Colon (tissue), 2 donors: ENCODE data around the gene WWOX.

Source experiments
- FAIRE-seq: peaks from 2 replicates; lab custom pipeline; 2012; peaks lifted over from hg19 to GRCh38; lab: Jason Lieb, UNC
- donor health status: control.
- donor health status: control.

The WWOX gene

DNA sequence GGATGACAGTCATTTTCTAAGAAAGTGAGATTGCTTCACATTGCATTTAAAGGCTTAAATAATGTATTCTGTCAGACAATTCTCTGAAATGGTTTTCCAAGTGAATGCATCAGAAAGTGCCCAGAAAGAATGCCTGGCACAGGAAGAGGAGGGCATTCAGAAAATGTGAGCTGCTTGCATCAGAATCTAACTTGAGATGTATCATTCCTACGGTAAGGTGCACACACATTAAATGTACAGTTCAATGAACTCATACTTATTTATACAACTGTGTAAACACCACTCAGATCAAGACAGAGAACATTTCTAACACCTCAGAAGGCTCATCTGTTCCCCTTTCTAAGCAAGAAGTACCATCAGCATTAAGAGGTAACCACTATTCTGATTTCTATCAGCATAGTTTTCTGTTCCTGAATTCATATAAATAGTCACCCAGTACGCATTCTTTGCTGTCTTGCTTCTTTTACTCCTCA is 863.0 kb downstream of the WWOX start:
- no peak for FAIRE-seq

- FAIRE-seq: no peak
Observed at GRCh38 chr16:78967948-78968347, 868.5 kb downstream of the WWOX start.

GRCh38 chr16:78969721-78970120 is 870.3 kb downstream of the WWOX start:
- FAIRE-seq: no peak

DNA sequence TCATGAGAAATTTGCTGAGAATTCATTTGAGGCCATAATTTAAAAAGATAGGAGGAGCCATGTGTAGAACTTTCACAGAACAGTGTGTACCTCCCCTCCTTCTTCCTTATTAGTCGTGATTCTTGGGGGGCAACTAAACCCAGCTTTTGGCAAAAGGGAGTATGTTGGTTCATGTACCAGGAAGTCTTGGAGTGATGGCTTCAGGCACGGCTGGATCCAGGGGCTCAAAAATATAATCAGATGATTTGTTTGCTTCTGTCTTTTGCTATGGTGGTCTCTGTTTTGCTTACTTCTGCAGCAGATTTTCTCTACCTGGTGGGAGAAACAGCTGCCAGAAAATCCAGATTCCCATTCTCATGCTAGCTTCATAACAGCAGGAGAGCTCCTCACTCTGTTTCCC is 871.2 kb downstream of the WWOX start:
- FAIRE-seq: no peak

DNA sequence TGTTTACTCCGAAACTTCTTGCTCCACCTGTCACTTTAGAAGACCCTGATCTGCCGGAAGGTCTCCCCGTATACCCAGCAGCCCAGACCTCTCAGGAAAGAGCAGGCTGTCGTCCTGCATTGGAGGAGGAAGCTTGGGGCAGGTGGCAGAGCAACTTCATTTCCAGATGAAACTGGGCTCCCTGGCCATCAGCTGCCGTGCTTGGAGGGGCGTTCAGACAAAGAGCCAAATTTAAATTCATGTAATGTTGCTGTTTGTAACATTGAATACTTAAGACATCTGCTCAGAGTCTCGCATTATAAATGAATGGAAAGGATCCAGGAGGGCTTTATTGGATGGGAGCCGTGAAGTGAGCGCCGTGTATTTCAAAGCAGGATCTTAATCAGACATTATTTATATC is 872.6 kb downstream of the WWOX start:
- FAIRE-seq: no peak

GRCh38 chr16:78972986-78973385 is 873.5 kb downstream of the WWOX start:
- FAIRE-seq: no peak

GRCh38 chr16:78976212-78976611 is 876.8 kb downstream of the WWOX start:
- FAIRE-seq: no peak

DNA sequence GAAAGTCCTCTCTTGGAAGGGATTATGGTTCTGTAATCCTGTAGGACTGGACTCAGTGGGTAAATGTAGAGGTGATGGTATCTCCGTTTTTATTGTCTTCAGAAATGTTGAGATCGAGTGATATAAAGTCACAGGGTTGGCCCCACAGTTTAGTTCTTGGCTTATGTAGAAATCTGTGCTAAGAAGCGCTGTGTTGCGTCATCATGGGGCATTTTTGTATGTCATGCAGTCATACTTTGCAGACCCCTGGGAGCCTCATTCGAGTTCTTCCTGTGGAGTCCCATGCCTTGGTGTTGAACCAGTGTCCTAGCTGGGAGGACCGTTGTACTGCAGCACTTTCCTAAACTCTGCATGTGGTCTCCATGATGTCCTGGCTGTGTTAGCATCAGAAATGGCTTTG is 881.4 kb downstream of the WWOX start:
- no peak for FAIRE-seq

DNA sequence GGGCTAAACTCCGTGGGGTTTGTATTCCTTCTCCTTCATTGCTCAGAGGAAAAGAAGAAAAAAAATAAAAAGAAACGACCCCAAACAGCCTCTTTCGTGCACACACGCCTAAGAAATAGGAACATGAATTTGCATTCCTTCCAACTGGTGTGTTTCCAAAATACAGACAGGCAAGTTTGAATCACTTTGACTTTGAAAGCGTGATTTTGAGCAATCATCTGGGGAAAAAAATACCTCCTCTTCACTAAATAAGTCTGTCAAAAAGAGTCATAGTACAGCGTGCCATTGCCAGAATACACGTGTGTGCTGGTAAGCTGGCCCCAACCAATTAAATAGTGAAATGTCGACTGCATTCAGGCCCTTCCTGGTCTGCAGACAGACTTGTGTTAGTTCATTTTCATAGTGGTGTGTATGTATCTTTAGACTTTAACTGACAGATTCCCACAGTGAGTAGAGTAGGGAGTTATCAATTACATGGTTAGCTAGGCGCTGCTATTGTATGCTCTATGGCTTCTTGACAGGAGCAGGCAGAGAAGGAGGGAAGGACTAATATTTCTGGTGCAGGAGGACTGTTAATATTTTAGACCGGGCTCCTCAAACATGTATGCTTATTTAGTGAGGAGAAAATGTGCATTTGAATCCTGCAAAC is 882.8 kb downstream of the WWOX start:
- no peak for FAIRE-seq

- FAIRE-seq: no peak
Observed at GRCh38 chr16:78984324-78984723, 884.9 kb downstream of the WWOX start.

DNA sequence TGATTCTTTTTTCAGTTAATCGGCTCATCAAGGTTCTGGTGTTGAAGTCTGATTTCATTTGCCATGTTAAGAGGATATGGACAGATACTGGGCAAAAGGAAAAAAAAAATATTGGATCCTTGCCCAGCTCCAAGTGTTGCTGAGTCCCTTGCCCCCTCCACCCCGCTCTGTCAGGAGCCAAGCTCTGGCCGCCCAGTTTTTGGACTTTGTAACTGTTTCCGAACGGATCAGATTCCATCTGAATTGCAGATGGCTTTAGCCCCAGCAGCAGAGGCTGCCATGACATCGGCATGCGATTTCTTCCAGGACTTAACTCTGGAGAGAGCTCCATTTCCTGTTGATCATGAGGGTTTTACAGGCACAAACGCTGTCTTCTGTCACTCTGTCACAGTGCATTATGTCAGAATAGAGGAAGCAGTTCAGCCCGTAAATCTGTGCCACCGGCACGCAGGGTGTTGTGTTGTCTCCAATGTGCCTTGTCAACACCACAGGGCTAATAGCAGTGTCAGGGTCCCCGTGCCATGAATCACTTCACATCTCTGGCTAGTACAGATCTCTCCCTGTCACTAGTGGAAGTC is 885.5 kb downstream of the WWOX start:
- FAIRE-seq: no peak

DNA sequence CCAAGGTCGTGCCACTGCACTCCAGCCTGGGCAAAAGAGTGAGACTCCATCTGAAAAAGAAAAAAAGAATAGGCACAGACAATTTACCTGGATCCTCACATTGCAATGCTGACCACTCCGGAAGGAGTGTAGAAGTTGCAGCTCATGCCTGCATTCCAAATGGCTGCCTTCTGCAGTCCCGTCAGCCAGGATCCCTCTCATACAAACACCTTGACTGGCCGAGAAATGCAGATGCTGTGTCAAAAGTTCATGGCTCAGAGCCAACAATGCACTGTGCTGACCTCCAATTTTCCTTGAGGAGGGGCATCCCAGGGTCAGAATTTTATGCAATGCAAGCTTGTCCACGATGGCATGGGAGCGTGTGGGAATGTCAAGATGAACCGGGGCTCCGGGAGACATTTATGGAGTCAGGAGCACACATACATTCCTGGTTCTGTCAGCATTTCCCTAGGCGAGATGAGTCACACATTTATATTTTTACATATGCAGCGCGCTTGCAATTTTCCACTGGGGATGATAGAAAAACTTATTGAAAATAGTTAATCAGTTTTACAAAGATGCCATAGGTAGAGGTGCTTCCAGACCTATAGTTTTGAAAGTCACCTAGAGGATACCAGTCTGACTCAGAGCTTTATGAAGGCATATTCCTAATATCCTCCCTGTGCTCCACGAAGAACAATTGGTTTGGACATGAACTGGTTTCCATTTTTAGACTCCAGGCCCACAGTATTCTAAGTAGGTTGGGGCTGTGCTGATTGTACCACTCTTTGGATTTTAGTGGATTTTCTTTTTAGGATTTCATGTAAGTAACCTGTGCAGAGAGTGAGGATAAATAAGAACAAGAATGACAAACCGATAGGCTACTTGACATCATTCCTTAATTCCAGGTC is 886.5 kb downstream of the WWOX start:
- no peak for FAIRE-seq

DNA sequence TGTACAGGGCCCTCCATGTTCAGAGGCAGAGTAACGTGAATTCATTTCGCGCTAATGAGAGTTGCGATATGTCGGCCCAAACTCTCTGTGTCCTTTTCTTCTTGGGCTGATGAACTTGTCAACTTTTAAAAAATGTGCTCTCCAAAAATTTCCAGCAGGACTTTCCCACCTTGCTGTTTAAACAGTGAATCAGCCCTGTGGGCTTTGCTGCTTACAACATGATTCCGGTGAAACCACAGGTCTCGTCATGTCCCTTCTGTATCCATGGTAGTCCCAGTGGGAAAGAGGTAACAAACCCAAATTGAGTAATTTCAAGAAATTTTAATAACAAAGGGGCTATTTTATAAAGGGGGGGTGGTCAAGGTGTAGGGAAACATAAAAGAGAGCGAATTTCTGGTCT is 888.2 kb downstream of the WWOX start:
- no peak for FAIRE-seq

- no peak for FAIRE-seq
Observed at GRCh38 chr16:78988361-78988969, 889.0 kb downstream of the WWOX start.

- FAIRE-seq: no peak
Observed at GRCh38 chr16:78990309-78990701, 890.9 kb downstream of the WWOX start.

GRCh38 chr16:78992001-78992400 is 892.5 kb downstream of the WWOX start:
- no peak for FAIRE-seq

DNA sequence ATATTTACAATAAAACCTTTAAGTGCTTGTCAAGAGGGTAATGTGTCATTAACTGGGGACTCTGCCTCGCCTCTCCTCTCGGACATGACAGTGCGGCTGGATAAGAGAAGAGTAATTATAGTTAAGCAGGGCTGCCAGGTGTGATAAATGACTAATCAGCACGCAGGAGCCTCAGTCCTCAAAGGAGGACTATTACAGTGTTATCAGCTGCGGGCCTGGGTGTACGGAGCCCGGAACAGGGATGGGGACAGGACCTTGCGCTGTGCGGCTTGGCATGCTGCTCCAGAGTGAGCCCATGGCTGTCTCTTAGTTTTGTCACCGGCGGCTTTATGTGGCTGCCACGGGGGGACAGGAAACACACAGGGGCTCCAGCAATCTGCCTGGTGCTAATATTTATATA is 893.9 kb downstream of the WWOX start:
- no peak for FAIRE-seq

- no peak for FAIRE-seq
Observed at GRCh38 chr16:78994135-78994745, 894.8 kb downstream of the WWOX start.

- no peak for FAIRE-seq
Observed at GRCh38 chr16:78995441-78995840, 896.0 kb downstream of the WWOX start.

DNA sequence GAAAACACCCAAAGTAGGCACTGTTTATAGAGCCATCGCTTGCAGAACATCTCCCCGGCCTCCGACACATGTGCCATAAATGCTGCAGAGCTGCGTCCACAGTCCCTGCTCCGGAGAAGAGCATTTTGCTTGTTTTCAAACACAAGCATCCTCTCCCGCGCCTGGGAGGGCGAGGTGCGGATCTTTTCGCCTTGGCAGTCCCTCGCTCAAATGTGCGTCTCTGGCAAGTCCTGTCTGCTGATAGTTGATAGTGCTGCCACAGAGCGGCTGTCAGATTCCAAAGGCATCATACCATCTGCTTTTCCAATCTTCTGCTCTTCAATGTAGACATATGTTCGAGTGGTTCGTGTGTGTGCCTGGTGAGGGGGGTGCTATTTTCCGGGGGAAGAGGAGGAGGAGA is 897.3 kb downstream of the WWOX start:
- no peak for FAIRE-seq

DNA sequence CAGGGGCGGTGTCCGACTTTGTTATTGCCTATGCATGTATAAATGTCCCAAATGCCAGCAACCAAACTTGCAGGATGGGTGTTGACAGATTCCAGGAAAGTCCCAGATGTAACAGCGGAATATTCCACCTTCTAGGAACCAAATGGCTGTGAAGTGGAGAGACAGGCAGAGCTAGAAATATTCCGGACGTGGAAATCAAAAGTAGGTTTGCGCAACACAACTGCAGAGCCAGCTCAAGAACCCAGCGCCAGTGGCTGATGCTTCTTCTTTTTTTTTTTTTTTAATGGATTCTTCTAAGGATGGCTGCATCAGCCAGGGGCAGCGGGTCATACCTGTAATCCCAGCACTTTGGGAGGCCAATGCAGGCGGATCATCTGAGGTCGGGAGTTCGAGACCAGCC is 899.4 kb downstream of the WWOX start:
- FAIRE-seq: no peak
